K562 (cell line): ENCODE data around the gene RRAS. TPM values are rescaled to one million over a fixed set of nuclear protein-coding genes. Genes with fewer than 3 reads are reported as not detected.
A peak's percentile ranks its signal among the peaks of the same experiment; 100 is the strongest.

Experiments
- CBX8 ChIP-seq: fragments of 200-600 bp; sonication (generic); IDR thresholded peaks from 2 replicates; pipeline ENCODE4 v1.6.1; 2012; ENCODE audit warnings: borderline replicate concordance, mixed run types, low read depth, mild to moderate bottlenecking, moderate library complexity, mixed read lengths, low read length, control low read depth, inconsistent platforms; ENCODE audit not compliant: poor library complexity, severe bottlenecking; ENCODE audit errors: extremely low read depth
- CREM ChIP-seq: IDR thresholded peaks from 2 replicates; pipeline ENCODE4 v1.6.1; 2014; ENCODE audit warnings: antibody characterized with exemption, low read depth
- ESRRA ChIP-seq: fragments of 450-650 bp; IDR thresholded peaks from 2 replicates; pipeline ENCODE4 v1.6.1; 2014; ENCODE audit warnings: low read depth, mild to moderate bottlenecking, moderate library complexity, borderline replicate concordance
- FOXM1 ChIP-seq, 2 experiments: fragments of 450-650 bp in 1 of 2; sonication (generic) in 1 of 2; formaldehyde crosslinking in 1 of 2; IDR thresholded peaks; 2 replicates each; pipeline versions ENCODE4 v1.6.1 to v1.9.0; 2017 to 2022; ENCODE audit warnings: low read depth in 2 of 2, mild to moderate bottlenecking in 2 of 2, missing genetic modification reagents in 1 of 2, moderate library complexity in 1 of 2
- FOXP1 ChIP-seq: sonication (generic); formaldehyde crosslinking; IDR thresholded peaks from 2 replicates; pipeline ENCODE4 v1.8.0; 2022; ENCODE audit warnings: mild to moderate bottlenecking, missing genetic modification reagents
- HDAC8 ChIP-seq: fragments of 450-650 bp; IDR thresholded peaks from 2 replicates; pipeline ENCODE4 v1.6.1; 2016; ENCODE audit warnings: mild to moderate bottlenecking, missing genetic modification characterization, moderate library complexity, missing compliant biosample characterization
- HNRNPK ChIP-seq: fragments of 200-400 bp; formaldehyde crosslinking; IDR thresholded peaks from one replicate; pipeline ENCODE4 v1.6.1; 2018; ENCODE audit warnings: mild to moderate bottlenecking, low read depth, low read length; ENCODE audit not compliant: poor library complexity, severe bottlenecking
- KLF1 ChIP-seq: fragments of 450-650 bp; IDR thresholded peaks from 2 replicates; pipeline ENCODE4 v1.6.1; 2016; ENCODE audit warnings: missing genetic modification characterization, missing compliant biosample characterization
- KLF6 ChIP-seq: fragments of 250-450 bp; sonication (Bioruptor Pico); IDR thresholded peaks from 2 replicates; pipeline ENCODE4 v1.4.0; 2020; ENCODE audit warnings: mild to moderate bottlenecking, moderate library complexity, borderline replicate concordance
- MED1 ChIP-seq: sonication (generic); formaldehyde crosslinking; IDR thresholded peaks from 2 replicates; pipeline ENCODE4 v1.8.1; 2023; ENCODE audit warnings: missing genetic modification reagents, borderline replicate concordance
- MTF1 ChIP-seq: fragments of 250-450 bp; sonication (Bioruptor Pico); IDR thresholded peaks from 2 replicates; pipeline ENCODE4 v1.9.0; 2021; ENCODE audit warnings: moderate library complexity, mild to moderate bottlenecking, inconsistent platforms, borderline replicate concordance
- OTX1 ChIP-seq: fragments of 450-650 bp; formaldehyde crosslinking; IDR thresholded peaks from 2 replicates; pipeline ENCODE4 v1.4.0; 2022; ENCODE audit warnings: mild to moderate bottlenecking
- PTTG1 ChIP-seq: fragments of 450-650 bp; IDR thresholded peaks from 2 replicates; pipeline ENCODE4 v1.6.1; 2016; ENCODE audit warnings: low read depth, mild to moderate bottlenecking, missing genetic modification characterization, missing compliant biosample characterization
- RBM15 ChIP-seq: fragments of 200-400 bp; formaldehyde crosslinking; IDR thresholded peaks from 2 replicates; pipeline ENCODE4 v1.6.1; 2018; ENCODE audit warnings: mild to moderate bottlenecking, low read length, moderate library complexity; ENCODE audit not compliant: insufficient read depth
- SAFB2 ChIP-seq: fragments of 200-400 bp; formaldehyde crosslinking; IDR thresholded peaks from 2 replicates; pipeline ENCODE4 v1.6.1; 2018; ENCODE audit warnings: borderline replicate concordance, low read length, low read depth, moderate library complexity; ENCODE audit not compliant: severe bottlenecking
- SMARCC2 ChIP-seq: fragments of 450-650 bp; IDR thresholded peaks from 2 replicates; pipeline ENCODE4 v1.6.1; 2017; ENCODE audit warnings: antibody characterized with exemption, moderate library complexity, mild to moderate bottlenecking, low read depth
- ZNF512 ChIP-seq: IDR thresholded peaks from 2 replicates; pipeline ENCODE4 v1.6.1; 2016; ENCODE audit warnings: missing genetic modification characterization, missing compliant biosample characterization
- ZNF717 ChIP-seq: fragments of 250-450 bp; sonication (Bioruptor Pico); IDR thresholded peaks from 2 replicates; pipeline ENCODE4 v1.5.0; 2021
- ZNF75A ChIP-seq: fragments of 450-650 bp; formaldehyde crosslinking; IDR thresholded peaks from 2 replicates; pipeline ENCODE4 v1.4.0; 2020; ENCODE audit warnings: mild to moderate bottlenecking
- ZNF764 ChIP-seq: fragments of 250-450 bp; sonication (Bioruptor Pico); IDR thresholded peaks from 2 replicates; pipeline ENCODE4 v1.4.0; 2020; ENCODE audit warnings: low read depth, mild to moderate bottlenecking, moderate library complexity
- polyA plus RNA-seq, 8 experiments: library from polyadenylated mRNA; depleted of rRNA in 4 of 8; stranded (reverse) in 5 of 8; unstranded in 3 of 8; fragments of >200 nt; fragmentation: Nextera tagmentation in 2 of 8; fragmentation: Illumina TruSeq in 1 of 8; extraction: Ambion mirVana in 2 of 8; extraction: Trizol in 1 of 8; gene quantifications; 2 replicates each; pipeline versions ENCODE4 v1.2.1 to v1.2.3, GENCODE V29; 2011 to 2014; ENCODE audit warnings: inconsistent platforms in 1 of 8, missing spikeins in 1 of 8
- total RNA-seq, 7 experiments: library from RNA; depleted of rRNA in 6 of 7; stranded (reverse); fragments of >200 nt in 6 of 7; fragmentation: Illumina TruSeq in 2 of 7; extraction: Trizol in 2 of 7; gene quantifications; 2 replicates each; pipeline versions ENCODE4 v1.2.1 to v1.2.3, GENCODE V29; 2011 to 2021; ENCODE audit warnings: low replicate concordance in 1 of 7
- TF ChIP-seq, protein P1 (sequence below): fragments of 450-650 bp; IDR thresholded peaks from 2 replicates; pipeline ENCODE4 v1.6.1; 2016; ENCODE audit warnings: low read depth, mild to moderate bottlenecking, moderate library complexity
- TF ChIP-seq, protein P2 (sequence below): fragments of 450-650 bp; formaldehyde crosslinking; conservative IDR thresholded peaks from 2 replicates; pipeline ENCODE4 v1.4.0; 2022; ENCODE audit warnings: mild to moderate bottlenecking, missing genetic modification characterization
- TF ChIP-seq, protein P3 (sequence below): fragments of 250-450 bp; sonication (Bioruptor Pico); IDR thresholded peaks from 2 replicates; pipeline ENCODE4 v1.5.0; 2021

RRAS gene
- total and polyA plus RNA-seq, 9 of the 15 experiments (the other 6 are each of a cell fraction or from before 2014, with no cell fraction given), result 0.70 to 17.3 (median 8.2) TPM

DNA sequence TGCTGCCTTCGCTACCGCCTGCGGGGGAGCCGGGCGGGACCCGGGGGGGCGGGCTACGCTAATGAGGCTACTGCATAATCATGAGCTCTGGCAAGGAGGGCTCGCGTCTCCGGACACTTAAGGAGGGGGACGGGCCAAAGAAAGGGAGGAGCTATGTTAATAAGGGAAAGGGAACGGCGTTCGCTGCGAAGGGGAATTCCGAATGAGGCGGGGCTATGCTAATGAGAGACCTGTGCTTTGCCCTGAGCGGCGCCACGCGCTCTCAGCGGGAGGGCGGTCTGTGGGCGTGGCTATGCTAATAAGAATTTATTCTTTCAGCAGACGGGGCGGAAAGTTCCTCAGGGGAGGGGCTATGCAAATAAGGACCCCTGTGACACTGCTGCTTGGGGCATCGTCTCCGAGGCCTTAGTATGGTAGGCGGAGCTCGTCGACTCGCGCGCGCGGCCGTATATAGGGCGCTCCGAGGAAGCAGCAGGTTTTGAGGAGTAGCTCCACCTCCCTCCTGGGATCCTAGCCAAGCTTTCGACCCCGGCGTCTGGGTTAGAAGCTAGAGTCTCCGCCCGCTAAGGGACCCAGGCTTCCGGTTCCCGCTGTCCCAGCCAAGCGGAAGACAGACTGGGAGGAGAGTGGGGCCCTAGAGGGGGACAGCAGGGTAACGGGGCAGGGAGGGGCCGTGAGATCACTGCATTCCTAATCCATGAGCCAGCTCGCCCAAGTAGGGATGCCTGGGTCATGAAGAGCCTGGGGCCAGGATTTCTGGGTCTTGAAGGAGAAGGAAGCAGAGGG lies at the start of gene RRAS (continued):
- TF ChIP-seq MTF1 (CRISPR knock-in tag) (no peak), RBM15 (no peak), FOXM1 (IDR thresholded peaks at IDR 0.05; ENCODE audit: low read depth) (no peak), FOXM1 (CRISPR knock-in tag; IDR thresholded peaks at IDR 0.05; ENCODE audit: low read depth) (no peak), ZNF717 (CRISPR knock-in tag) (no peak), FOXP1 (CRISPR knock-in tag) (no peak), OTX1 (no peak; the same call in 1 of the 2 replicates), ZNF75A (CRISPR knock-in tag) (no peak), CREM (peak; percentile 76), HDAC8 (tag) (no peak), SMARCC2 (0 out of 2 replicates have a peak, but pooled peaks have one; percentile 32), MED1 (CRISPR knock-in tag) (no peak), ESRRA (peak; percentile 24; the same call in 1 of the 2 replicates), ZNF512 (no peak), CBX8 (no peak), KLF1 (tag) (peak; percentile 55; the same call in 1 of the 2 replicates), KLF6 (no peak), SAFB2 (no peak), PTTG1 (tag) (no peak), HNRNPK (no peak), ZNF764 (CRISPR knock-in tag) (no peak)
- TF ChIP-seq, protein P1, sequence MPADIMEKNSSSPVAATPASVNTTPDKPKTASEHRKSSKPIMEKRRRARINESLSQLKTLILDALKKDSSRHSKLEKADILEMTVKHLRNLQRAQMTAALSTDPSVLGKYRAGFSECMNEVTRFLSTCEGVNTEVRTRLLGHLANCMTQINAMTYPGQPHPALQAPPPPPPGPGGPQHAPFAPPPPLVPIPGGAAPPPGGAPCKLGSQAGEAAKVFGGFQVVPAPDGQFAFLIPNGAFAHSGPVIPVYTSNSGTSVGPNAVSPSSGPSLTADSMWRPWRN, result peak; percentile 59; the same call in 1 of the 2 replicates
- TF ChIP-seq, protein P2, sequence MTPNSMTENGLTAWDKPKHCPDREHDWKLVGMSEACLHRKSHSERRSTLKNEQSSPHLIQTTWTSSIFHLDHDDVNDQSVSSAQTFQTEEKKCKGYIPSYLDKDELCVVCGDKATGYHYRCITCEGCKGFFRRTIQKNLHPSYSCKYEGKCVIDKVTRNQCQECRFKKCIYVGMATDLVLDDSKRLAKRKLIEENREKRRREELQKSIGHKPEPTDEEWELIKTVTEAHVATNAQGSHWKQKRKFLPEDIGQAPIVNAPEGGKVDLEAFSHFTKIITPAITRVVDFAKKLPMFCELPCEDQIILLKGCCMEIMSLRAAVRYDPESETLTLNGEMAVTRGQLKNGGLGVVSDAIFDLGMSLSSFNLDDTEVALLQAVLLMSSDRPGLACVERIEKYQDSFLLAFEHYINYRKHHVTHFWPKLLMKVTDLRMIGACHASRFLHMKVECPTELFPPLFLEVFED, result no peak
- TF ChIP-seq, protein P3, sequence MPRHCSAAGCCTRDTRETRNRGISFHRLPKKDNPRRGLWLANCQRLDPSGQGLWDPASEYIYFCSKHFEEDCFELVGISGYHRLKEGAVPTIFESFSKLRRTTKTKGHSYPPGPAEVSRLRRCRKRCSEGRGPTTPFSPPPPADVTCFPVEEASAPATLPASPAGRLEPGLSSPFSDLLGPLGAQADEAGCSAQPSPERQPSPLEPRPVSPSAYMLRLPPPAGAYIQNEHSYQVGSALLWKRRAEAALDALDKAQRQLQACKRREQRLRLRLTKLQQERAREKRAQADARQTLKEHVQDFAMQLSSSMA (CRISPR knock-in tag), result no peak
